ENCODE results near the gene FABP1. TPM values are rescaled to one million over a fixed set of nuclear protein-coding genes. Genes with fewer than 3 reads are reported as not detected.

Gene FABP1
- total RNA-seq, 1 donor from 2014 or later, result not detected

- no peaks in the 10 kb centered on the region for H3K4me1 Mint-ChIP-seq
- H3K9me3 Mint-ChIP-seq, result no peaks in the 10 kb centered on the region
- H3K4me3 Mint-ChIP-seq, result no peak overlapping the region
- H3K27me3 Mint-ChIP-seq (ENCODE audit: low read depth), result peaks cover 8% of the 10 kb centered on the region
- no peaks in the 10 kb centered on the region for H3K36me3 Mint-ChIP-seq (ENCODE audit: low read depth)
- TF ChIP-seq CTCF (conservative IDR thresholded peaks at IDR 0.05), result no peak
- DNase-seq (ENCODE audit: low read depth, low spot score), result no peak
- no peak overlapping the region for H3K27ac Mint-ChIP-seq (ENCODE audit: unreplicated experiment)
Observed at GRCh38 chr2:88122141-88122884, 5.5 kb downstream of the FABP1 start.

- DNase-seq (ENCODE audit: low read depth, low spot score), result no peak
- no peak for TF ChIP-seq CTCF (conservative IDR thresholded peaks at IDR 0.05)
- no peak overlapping the region for H3K4me3 Mint-ChIP-seq
- H3K36me3 Mint-ChIP-seq (ENCODE audit: low read depth), result no peaks in the 10 kb centered on the region
- no peak overlapping the region for H3K27ac Mint-ChIP-seq (ENCODE audit: unreplicated experiment)
- H3K4me1 Mint-ChIP-seq, result no peaks in the 10 kb centered on the region
- peaks cover 7% of the 10 kb centered on the region for H3K27me3 Mint-ChIP-seq (ENCODE audit: low read depth)
- no peaks in the 10 kb centered on the region for H3K9me3 Mint-ChIP-seq
Observed at GRCh38 chr2:88121678-88122077, 6.2 kb downstream of the FABP1 start.

- Mint-ChIP-seq H3K4me3 (no peak overlapping the region), H3K36me3 (ENCODE audit: low read depth) (no peaks in the 10 kb centered on the region), H3K27me3 (ENCODE audit: low read depth) (peaks cover 2% of the 10 kb centered on the region), H3K9me3 (no peaks in the 10 kb centered on the region), H3K27ac (ENCODE audit: unreplicated experiment) (no peak overlapping the region), H3K4me1 (no peaks in the 10 kb centered on the region)
- no peak for TF ChIP-seq CTCF (conservative IDR thresholded peaks at IDR 0.05)
- DNase-seq (ENCODE audit: low read depth, low spot score), result no peak
Observed at GRCh38 chr2:88117973-88118372, 9.9 kb downstream of the FABP1 start.

GRCh38 chr2:88116669-88117432 lies 11.0 kb downstream of the FABP1 start:
- Mint-ChIP-seq H3K4me1 (no peaks in the 10 kb centered on the region), H3K36me3 (ENCODE audit: low read depth) (no peaks in the 10 kb centered on the region), H3K4me3 (no peak overlapping the region), H3K27ac (ENCODE audit: unreplicated experiment) (no peak overlapping the region), H3K27me3 (ENCODE audit: low read depth) (peaks cover 2% of the 10 kb centered on the region), H3K9me3 (no peaks in the 10 kb centered on the region)
- TF ChIP-seq CTCF (conservative IDR thresholded peaks at IDR 0.05), result no peak
- DNase-seq (ENCODE audit: low read depth, low spot score), result no peak

- Mint-ChIP-seq H3K9me3 (no peaks in the 10 kb centered on the region), H3K27me3 (ENCODE audit: low read depth) (no peaks in the 10 kb centered on the region), H3K27ac (ENCODE audit: unreplicated experiment) (no peak overlapping the region), H3K4me1 (no peaks in the 10 kb centered on the region), H3K4me3 (no peak overlapping the region), H3K36me3 (ENCODE audit: low read depth) (no peaks in the 10 kb centered on the region)
- no peak for DNase-seq (ENCODE audit: low read depth, low spot score)
- no peak for TF ChIP-seq CTCF (conservative IDR thresholded peaks at IDR 0.05)
Observed at GRCh38 chr2:88115825-88116518, 11.9 kb downstream of the FABP1 start.
